Tibial artery (tissue), 4 donors: ENCODE data around the gene TPM4.
A peak's percentile ranks its signal among the peaks of the same experiment; 100 is the strongest.

Experiments
- DNase-seq, 2 donors: peaks; one replicate each; pipeline ENCODE4 v3.0.0-alpha.2; 2019
- H3K27ac ChIP-seq, 2 donors: fragments of 200-600 bp; sonication (generic) in 1 of 2; 1 replicate in 1 of 2; 2 replicates in 1 of 2; pipeline ENCODE4 v1.5.1; 2018 to 2019; ENCODE audit warnings: mild to moderate bottlenecking in 1 of 2
- H3K27me3 ChIP-seq, 2 donors: fragments of 200-600 bp; sonication (generic) in 1 of 2; one replicate each; pipeline versions ENCODE4 v1.5.1 to v1.6.0; 2016 to 2019
- H3K36me3 ChIP-seq, 3 donors: fragments of 200-600 bp; sonication (generic) in 2 of 3; one replicate each; pipeline ENCODE4 v1.5.1; 2016 to 2019; ENCODE audit warnings: mild to moderate bottlenecking in 2 of 3
- H3K4me1 ChIP-seq, 4 donors: fragments of 200-600 bp; sonication (generic) in 2 of 4; 1 replicate in 3 of 4; 2 replicates in 1 of 4; pipeline ENCODE4 v1.5.1; 2016 to 2019
- H3K4me3 ChIP-seq, 2 donors: fragments of 200-600 bp; sonication (generic) in 1 of 2; 1 replicate in 1 of 2; 2 replicates in 1 of 2; pipeline ENCODE4 v1.5.1; 2018 to 2019; ENCODE audit warnings: mild to moderate bottlenecking in 2 of 2
- H3K9me3 ChIP-seq, 3 donors: fragments of 200-600 bp; sonication (generic) in 1 of 3; one replicate each; pipeline ENCODE4 v1.5.1; 2016 to 2019
- intact Hi-C: fragments of 100-400 bp; cut with DNase I; formaldehyde crosslinking; loops from one replicate; pipeline ENCODE4 v1.15.0; 2023; ENCODE audit warnings: low total_unique reads
- TF ChIP-seq, protein P1 (sequence below), 2 experiments: fragments of 200-600 bp in 1 of 2; fragments of 450-650 bp in 1 of 2; IDR thresholded peaks; one replicate each; pipeline ENCODE4 v1.5.1; 2017 to 2019; ENCODE audit warnings: antibody characterized with exemption in 2 of 2, mild to moderate bottlenecking in 1 of 2, moderate library complexity in 1 of 2

The TPM4 gene

GRCh38 chr19:16073481-16073880 lies 2.8 kb upstream of the TPM4 start:
- intact Hi-C loops: no loop called here
- peak overlapping the region; percentile 93 to 100 for H3K27ac ChIP-seq
- H3K4me3 ChIP-seq: no peak overlapping the region
- H3K9me3 ChIP-seq: no peaks in the 10 kb centered on the region
- TF ChIP-seq, protein P1, sequence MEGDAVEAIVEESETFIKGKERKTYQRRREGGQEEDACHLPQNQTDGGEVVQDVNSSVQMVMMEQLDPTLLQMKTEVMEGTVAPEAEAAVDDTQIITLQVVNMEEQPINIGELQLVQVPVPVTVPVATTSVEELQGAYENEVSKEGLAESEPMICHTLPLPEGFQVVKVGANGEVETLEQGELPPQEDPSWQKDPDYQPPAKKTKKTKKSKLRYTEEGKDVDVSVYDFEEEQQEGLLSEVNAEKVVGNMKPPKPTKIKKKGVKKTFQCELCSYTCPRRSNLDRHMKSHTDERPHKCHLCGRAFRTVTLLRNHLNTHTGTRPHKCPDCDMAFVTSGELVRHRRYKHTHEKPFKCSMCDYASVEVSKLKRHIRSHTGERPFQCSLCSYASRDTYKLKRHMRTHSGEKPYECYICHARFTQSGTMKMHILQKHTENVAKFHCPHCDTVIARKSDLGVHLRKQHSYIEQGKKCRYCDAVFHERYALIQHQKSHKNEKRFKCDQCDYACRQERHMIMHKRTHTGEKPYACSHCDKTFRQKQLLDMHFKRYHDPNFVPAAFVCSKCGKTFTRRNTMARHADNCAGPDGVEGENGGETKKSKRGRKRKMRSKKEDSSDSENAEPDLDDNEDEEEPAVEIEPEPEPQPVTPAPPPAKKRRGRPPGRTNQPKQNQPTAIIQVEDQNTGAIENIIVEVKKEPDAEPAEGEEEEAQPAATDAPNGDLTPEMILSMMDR (IDR thresholded peaks at IDR 0.05): no peak
- H3K4me1 ChIP-seq: peaks cover 0 to 67% (median 45%) of the 10 kb centered on the region in 4 donors
- H3K36me3 ChIP-seq: peaks cover 0 to 21% (median 19%) of the 10 kb centered on the region in 3 donors
- DNase-seq: peak in 1 of 2 donors; percentile 69
- no peaks in the 10 kb centered on the region for H3K27me3 ChIP-seq

DNA sequence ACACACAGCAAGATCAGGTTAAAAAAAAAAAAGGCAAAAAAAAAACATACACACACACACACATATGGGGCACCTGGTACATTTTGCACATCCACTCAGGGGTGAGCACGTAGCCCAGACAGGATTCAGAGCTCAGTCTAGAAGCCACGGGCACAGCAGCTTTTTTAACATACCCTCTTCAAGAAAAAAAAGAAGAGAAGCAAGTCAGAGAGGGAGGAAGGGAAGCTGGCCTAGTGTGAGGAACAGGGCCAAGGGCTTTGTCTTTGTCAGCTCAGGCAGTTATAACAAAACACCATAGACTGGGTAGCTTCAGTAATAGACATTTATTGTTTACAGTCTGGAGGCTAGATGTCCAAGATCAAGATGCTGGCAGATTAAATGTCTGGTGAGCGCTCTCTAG lies 2.3 kb upstream of the TPM4 start:
- Histone ChIP-seq H3K27ac (peak overlapping the region; percentile 99 to 100), H3K4me1 (peaks cover 0 to 67% (median 47%) of the 10 kb centered on the region in 4 donors), H3K9me3 (no peaks in the 10 kb centered on the region), H3K36me3 (peaks cover 0 to 21% (median 19%) of the 10 kb centered on the region in 3 donors), H3K27me3 (no peaks in the 10 kb centered on the region), H3K4me3 (no peak overlapping the region)
- TF ChIP-seq, protein P1 (IDR thresholded peaks at IDR 0.05): no peak
- intact Hi-C loops: no loop called here
- peak in 1 of 2 donors; percentile 46 for DNase-seq

DNA sequence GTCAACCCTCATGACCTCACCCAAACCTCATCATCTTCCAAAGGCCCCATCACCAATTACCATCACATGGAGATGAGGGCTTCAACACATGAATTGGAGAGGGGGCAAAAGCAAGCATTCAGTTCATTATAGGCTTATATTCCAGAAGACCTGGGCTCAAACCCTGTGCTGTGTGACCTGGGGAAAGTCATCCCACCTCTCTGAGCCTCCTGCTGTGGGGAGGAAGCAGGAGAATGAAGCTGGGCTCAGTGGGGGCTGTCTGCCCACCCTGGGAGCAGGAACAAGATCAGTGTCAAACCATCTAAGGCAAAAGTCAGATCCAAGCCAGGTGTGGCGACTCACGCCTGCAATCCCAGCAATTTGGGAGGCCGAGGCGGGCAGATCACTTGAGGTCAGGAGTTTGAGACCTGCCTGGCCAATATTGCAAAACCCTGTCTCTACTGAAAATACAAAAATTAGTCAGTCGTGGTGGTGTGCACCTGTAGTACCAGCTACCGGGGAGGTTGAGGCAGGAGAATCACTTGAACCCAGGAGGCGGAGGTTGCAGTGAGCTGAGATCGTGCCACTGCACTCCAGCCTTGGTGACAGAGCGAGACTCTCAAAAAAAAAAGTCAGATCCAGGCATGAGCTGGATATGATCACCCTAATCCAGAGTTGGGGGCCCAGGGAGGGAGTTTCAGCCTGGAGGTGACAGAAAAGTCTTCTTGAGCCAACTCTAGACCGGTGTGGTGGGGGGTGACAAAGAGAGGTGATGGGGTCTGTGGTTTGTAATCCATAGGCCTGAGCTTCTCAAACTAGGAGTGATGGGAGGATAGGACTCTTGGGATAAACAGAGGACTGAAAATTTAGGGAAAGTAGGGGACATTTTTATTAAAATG lies 1.6 kb upstream of the TPM4 start:
- peaks cover 0 to 21% (median 19%) of the 10 kb centered on the region in 3 donors for H3K36me3 ChIP-seq
- DNase-seq: peak in 1 of 2 donors; percentile 67
- TF ChIP-seq, protein P1 (IDR thresholded peaks at IDR 0.05): no peak
- H3K27me3 ChIP-seq: no peaks in the 10 kb centered on the region
- peak overlapping the region; percentile 99 to 100 for H3K27ac ChIP-seq
- intact Hi-C loops: no loop called here
- H3K4me1 ChIP-seq: peaks cover 0 to 74% (median 50%) of the 10 kb centered on the region in 4 donors
- no peaks in the 10 kb centered on the region for H3K9me3 ChIP-seq
- no peak overlapping the region for H3K4me3 ChIP-seq

GRCh38 chr19:16075430-16076153 lies 703 bp upstream of the TPM4 start:
- TF ChIP-seq, protein P1 (IDR thresholded peaks at IDR 0.05): no peak
- Histone ChIP-seq H3K27me3 (no peaks in the 10 kb centered on the region), H3K36me3 (peaks cover 1 to 24% (median 21%) of the 10 kb centered on the region in 3 donors), H3K4me1 (peaks cover 0 to 77% (median 57%) of the 10 kb centered on the region in 4 donors), H3K27ac (peak overlapping the region; percentile 99 to 100), H3K9me3 (no peaks in the 10 kb centered on the region), H3K4me3 (peak overlapping the region; percentile 97)
- intact Hi-C loops: no loop called here
- peak in 1 of 2 donors; percentile 71 for DNase-seq

DNA sequence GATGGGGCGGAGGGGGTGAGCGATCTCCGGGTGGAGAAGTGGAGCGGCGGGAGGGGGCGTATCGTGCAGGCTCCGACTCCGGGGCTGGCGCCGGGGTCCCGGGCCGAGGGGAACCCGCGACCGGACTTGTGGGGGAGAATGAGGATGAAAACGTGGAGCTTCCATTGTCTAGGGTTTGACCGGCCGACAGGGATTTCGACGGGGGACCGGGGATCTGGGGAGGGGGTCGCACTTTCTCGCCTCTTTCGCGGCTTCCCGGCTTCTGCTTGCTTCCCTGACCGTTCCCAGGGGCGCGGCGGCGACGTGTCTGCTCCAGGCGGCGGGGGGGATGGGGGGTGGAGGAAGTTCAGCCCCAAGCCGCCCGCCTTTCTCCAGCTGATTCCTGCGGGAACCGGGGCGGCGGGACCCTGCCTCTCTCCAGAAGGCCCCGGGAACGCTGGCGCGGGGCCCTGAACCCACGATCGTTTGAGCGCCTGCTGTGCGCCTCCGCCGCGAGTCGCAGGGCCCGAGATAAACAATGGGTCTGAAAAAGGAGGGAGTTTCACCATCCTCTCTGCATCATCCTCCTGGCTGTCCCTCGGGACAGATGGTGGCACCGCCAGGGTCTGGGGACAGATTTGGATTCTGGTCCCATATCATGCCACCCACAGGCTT lies 790 bp downstream of the TPM4 start:
- no peaks in the 10 kb centered on the region for H3K9me3 ChIP-seq
- H3K4me3 ChIP-seq: peak overlapping the region; percentile 97
- H3K36me3 ChIP-seq: peaks cover 13 to 36% (median 32%) of the 10 kb centered on the region in 3 donors
- intact Hi-C loops: no loop called here
- TF ChIP-seq, protein P1 (IDR thresholded peaks at IDR 0.05): no peak
- H3K27me3 ChIP-seq: no peaks in the 10 kb centered on the region
- H3K27ac ChIP-seq: peak overlapping the region; percentile 99 to 100
- H3K4me1 ChIP-seq: peaks cover 0 to 77% (median 55%) of the 10 kb centered on the region in 4 donors
- DNase-seq: peak; percentile 59 to 86
